Mesendoderm (in vitro differentiated cells): ENCODE measurements around the gene PRKAG2.

Experiments used
- DNase-seq: peaks from one replicate; pipeline ENCODE4 v3.0.0; 2013
- H2AK5ac ChIP-seq: 2 replicates; pipeline ENCODE4 v1.6.1; 2013; ENCODE audit warnings: low read length, inconsistent platforms
- H2BK120ac ChIP-seq: 2 replicates; pipeline ENCODE4 v1.6.1; 2013; ENCODE audit warnings: low read depth, mild to moderate bottlenecking, low read length, moderate library complexity, mixed read lengths
- H2BK15ac ChIP-seq: replicated peaks from 2 replicates; pipeline ENCODE4 v1.6.1; 2013; ENCODE audit warnings: low read depth, mild to moderate bottlenecking, moderate library complexity
- H2BK5ac ChIP-seq: 2 replicates; pipeline ENCODE4 v1.6.1; 2013; ENCODE audit warnings: low read length, inconsistent platforms
- H3K18ac ChIP-seq: 2 replicates; pipeline ENCODE4 v1.6.1; 2013; ENCODE audit warnings: mild to moderate bottlenecking, low read length, mixed read lengths
- H3K23ac ChIP-seq: one replicate; pipeline ENCODE4 v1.6.1; 2013; ENCODE audit warnings: low read length
- H3K27ac ChIP-seq: 2 replicates; pipeline ENCODE4 v1.5.1; 2013; ENCODE audit warnings: low read depth, mild to moderate bottlenecking, inconsistent platforms, low read length, moderate library complexity
- H3K27me3 ChIP-seq: 2 replicates; pipeline ENCODE4 v1.6.1; 2013; ENCODE audit warnings: low read length, control low read depth, mild to moderate bottlenecking, inconsistent platforms; ENCODE audit not compliant: insufficient read depth, poor library complexity
- H3K36me3 ChIP-seq: 2 replicates; pipeline ENCODE4 v1.6.1; 2013; ENCODE audit warnings: low read length, inconsistent platforms; ENCODE audit not compliant: control insufficient read depth, insufficient read depth
- H3K4ac ChIP-seq: one replicate; pipeline ENCODE4 v1.6.1; 2013; ENCODE audit warnings: low read depth, mild to moderate bottlenecking, low read length, moderate library complexity
- H3K4me1 ChIP-seq: 2 replicates; pipeline ENCODE4 v1.6.1; 2013; ENCODE audit warnings: low read depth, low read length, inconsistent platforms; ENCODE audit not compliant: control insufficient read depth
- H3K4me2 ChIP-seq: 2 replicates; pipeline ENCODE4 v1.6.1; 2013; ENCODE audit warnings: low read length
- H3K4me3 ChIP-seq: 2 replicates; pipeline ENCODE4 v1.5.1; 2013; ENCODE audit warnings: mild to moderate bottlenecking, low read length
- H3K56ac ChIP-seq: one replicate; pipeline ENCODE4 v1.6.1; 2013; ENCODE audit warnings: low read length
- H3K79me1 ChIP-seq: 2 replicates; pipeline ENCODE4 v1.6.1; 2013; ENCODE audit warnings: low read length, inconsistent platforms
- H3K79me2 ChIP-seq: 2 replicates; pipeline ENCODE4 v1.6.1; 2013; ENCODE audit warnings: mild to moderate bottlenecking, low read length; ENCODE audit not compliant: control insufficient read depth, insufficient read depth
- H3K9ac ChIP-seq: 2 replicates; pipeline ENCODE4 v1.6.1; 2013; ENCODE audit warnings: low read length, inconsistent platforms
- H4K5ac ChIP-seq: one replicate; pipeline ENCODE4 v1.6.1; 2013; ENCODE audit warnings: low read length
- H4K8ac ChIP-seq: one replicate; pipeline ENCODE4 v1.6.1; 2013; ENCODE audit warnings: low read depth, mild to moderate bottlenecking, control low read depth, low read length, moderate library complexity
- WGBS: extraction: QIAGEN DNeasy Blood & Tissue Kit; methylation state at CpG from one replicate; pipeline ENCODE4 v1.1.7; 2013; ENCODE audit warnings: low lambda C conversion rate, missing lambda C conversion rate; ENCODE audit not compliant: insufficient coverage; ENCODE audit errors: extremely low coverage; 5-methylcytosine and 5-hydroxymethylcytosine counted together

PRKAG2 gene

DNA sequence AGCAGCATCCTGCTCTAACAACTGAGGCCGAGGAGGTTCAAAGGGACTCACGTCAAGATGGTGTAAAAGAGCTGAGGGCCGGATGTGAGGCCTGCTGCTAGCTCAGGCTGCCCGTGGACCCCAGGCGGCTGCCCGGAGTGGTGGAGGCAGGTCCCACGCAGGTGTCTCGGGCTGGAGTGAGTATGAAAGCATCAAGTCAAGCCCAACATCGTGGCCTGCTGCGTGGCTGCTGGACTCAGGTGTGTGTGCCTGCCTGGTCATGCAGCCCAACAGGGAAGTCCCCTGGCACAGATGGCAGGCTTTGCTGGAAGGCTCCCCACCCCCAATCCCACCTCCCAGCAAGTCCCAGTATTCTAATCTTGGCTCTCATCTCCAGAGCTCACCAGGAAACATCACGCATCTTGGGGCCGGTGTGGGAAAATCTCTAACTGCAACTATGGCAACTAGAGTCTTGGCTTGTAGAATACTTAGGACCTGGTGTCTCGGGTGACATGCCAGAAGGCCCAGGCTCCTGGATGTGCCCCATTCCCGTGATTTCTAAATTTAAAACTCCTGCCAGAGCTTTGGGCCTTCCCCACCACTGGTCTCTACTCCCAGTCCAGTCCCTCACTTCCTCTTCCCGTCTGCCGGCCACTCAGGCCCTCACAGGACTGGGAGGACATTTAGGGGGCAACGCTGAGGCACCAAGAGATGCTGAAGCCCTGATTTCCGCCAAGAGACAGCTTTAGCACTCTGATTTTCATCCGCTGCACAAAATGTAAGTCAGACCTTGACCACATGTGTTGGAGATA, 85.9 kb downstream of the PRKAG2 start:
- WGBS: no CpG with 5 or more reads among the region's 19 CpGs

GRCh38 chr7:151790095-151790829, 86.7 kb downstream of the PRKAG2 start:
- no peak overlapping the region for H3K4me3 ChIP-seq
- H3K4me1 ChIP-seq: peaks cover 13% of the 10 kb centered on the region
- no peak overlapping the region for H3K18ac ChIP-seq
- H2AK5ac ChIP-seq: no peak overlapping the region
- H3K4me2 ChIP-seq: no peak overlapping the region
- no peak overlapping the region for H3K27ac ChIP-seq
- no peak overlapping the region for H3K23ac ChIP-seq
- peak overlapping the region; percentile 46 for H3K56ac ChIP-seq
- no peak overlapping the region for H2BK120ac ChIP-seq
- no peak overlapping the region for H3K9ac ChIP-seq
- no CpG with 5 or more reads among the region's 11 CpGs for WGBS
- peak; percentile 44 for DNase-seq
- peak overlapping the region; percentile 26 for H3K4ac ChIP-seq
- no peak overlapping the region for H4K5ac ChIP-seq
- no peaks in the 10 kb centered on the region for H3K27me3 ChIP-seq
- no peak overlapping the region for H4K8ac ChIP-seq
- H2BK5ac ChIP-seq: peak overlapping the region; percentile 60
- no peak overlapping the region for H2BK15ac ChIP-seq
- H3K79me1 ChIP-seq: no peaks in the 10 kb centered on the region
- H3K36me3 ChIP-seq: no peaks in the 10 kb centered on the region
- no peaks in the 10 kb centered on the region for H3K79me2 ChIP-seq

More for the DNA sequence above, 85.9 kb downstream of the PRKAG2 start:
- no peak overlapping the region for H2BK15ac ChIP-seq
- peak overlapping the region; percentile 10 for H3K27ac ChIP-seq
- H4K5ac ChIP-seq: no peak overlapping the region
- no peaks in the 10 kb centered on the region for H3K79me1 ChIP-seq
- H3K4ac ChIP-seq: no peak overlapping the region
- H3K27me3 ChIP-seq: no peaks in the 10 kb centered on the region
- H2AK5ac ChIP-seq: peak overlapping the region; percentile 53
- H3K79me2 ChIP-seq: no peaks in the 10 kb centered on the region
- H3K4me3 ChIP-seq: no peak overlapping the region
- H3K36me3 ChIP-seq: no peaks in the 10 kb centered on the region
- H2BK5ac ChIP-seq: peak overlapping the region; percentile 20
- H4K8ac ChIP-seq: no peak overlapping the region
- DNase-seq: peak; percentile 84
- H3K4me1 ChIP-seq: peaks cover 13% of the 10 kb centered on the region
- H3K4me2 ChIP-seq: no peak overlapping the region
- no peak overlapping the region for H3K23ac ChIP-seq
- H3K18ac ChIP-seq: no peak overlapping the region
- H2BK120ac ChIP-seq: no peak overlapping the region
- H3K9ac ChIP-seq: no peak overlapping the region
- peak overlapping the region; percentile 51 for H3K56ac ChIP-seq

GRCh38 chr7:151789380-151789947, 87.5 kb downstream of the PRKAG2 start:
- Histone ChIP-seq H3K79me1 (no peaks in the 10 kb centered on the region), H3K9ac (no peak overlapping the region), H3K4ac (peak overlapping the region; percentile 26), H3K18ac (peak overlapping the region; percentile 29), H2BK5ac (peak overlapping the region; percentile 60), H3K27ac (no peak overlapping the region), H3K23ac (no peak overlapping the region), H2AK5ac (peak overlapping the region; percentile 28), H2BK15ac (no peak overlapping the region), H3K4me3 (no peak overlapping the region), H4K5ac (no peak overlapping the region), H3K56ac (peak overlapping the region; percentile 51), H3K4me1 (peaks cover 13% of the 10 kb centered on the region), H3K4me2 (no peak overlapping the region), H3K79me2 (no peaks in the 10 kb centered on the region), H3K27me3 (no peaks in the 10 kb centered on the region), H3K36me3 (no peaks in the 10 kb centered on the region), H4K8ac (no peak overlapping the region), H2BK120ac (no peak overlapping the region)
- no peak for DNase-seq
- WGBS: no CpG with 5 or more reads among the region's 11 CpGs

DNA sequence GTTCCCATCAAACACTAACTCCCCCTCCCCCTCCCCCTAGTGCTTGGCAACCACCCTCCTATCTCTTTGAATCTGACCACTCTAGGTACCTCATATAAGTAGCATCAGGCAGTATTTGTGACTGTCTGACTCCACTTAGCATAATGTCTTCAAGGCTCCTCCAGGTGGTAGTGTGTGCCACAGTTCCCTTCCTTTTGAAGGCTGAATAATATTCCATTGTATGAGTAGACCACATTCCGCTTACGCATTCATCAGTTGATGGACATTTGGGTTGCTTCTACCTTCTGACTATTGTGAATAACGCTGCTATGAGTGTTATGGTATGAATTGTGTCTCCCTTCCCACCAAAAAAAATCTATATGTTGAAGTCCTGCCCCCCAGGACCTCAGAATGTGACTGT, 89.6 kb downstream of the PRKAG2 start:
- Histone ChIP-seq H3K56ac (peak overlapping the region; percentile 38), H4K8ac (no peak overlapping the region), H3K9ac (no peak overlapping the region), H3K4me3 (no peak overlapping the region), H2BK5ac (peak overlapping the region; percentile 83), H2BK120ac (no peak overlapping the region), H3K4ac (no peak overlapping the region), H3K79me2 (no peaks in the 10 kb centered on the region), H3K4me1 (peaks cover 11% of the 10 kb centered on the region), H3K18ac (no peak overlapping the region), H3K4me2 (no peak overlapping the region), H4K5ac (peak overlapping the region; percentile 62), H3K27ac (no peak overlapping the region), H2AK5ac (peak overlapping the region; percentile 48), H3K36me3 (no peaks in the 10 kb centered on the region), H3K79me1 (no peaks in the 10 kb centered on the region), H3K23ac (no peak overlapping the region), H2BK15ac (no peak overlapping the region), H3K27me3 (no peaks in the 10 kb centered on the region)
- DNase-seq: no peak
- whole genome bisulfite sequencing: no CpG with 5 or more reads among the region's 3 CpGs

DNA sequence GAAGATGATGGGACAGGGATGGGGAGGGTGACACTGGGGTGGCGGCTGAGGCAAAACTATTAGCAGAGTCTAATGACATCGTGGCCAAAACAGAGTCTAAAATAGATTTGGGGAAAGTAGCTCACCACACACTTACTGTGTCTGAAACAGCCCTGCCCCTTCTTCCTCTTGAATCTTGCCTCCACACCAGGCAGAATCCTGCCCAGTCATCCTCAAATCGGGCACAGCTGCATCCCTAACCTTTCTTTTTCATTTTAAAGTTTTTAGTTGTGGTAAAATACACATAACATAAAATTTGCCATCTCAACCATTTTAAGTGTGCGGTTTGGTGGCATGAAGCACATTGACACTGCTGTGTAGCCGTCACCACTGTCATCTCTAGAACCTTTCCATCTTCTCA, 90.0 kb downstream of the PRKAG2 start:
- no peak for DNase-seq
- H3K27ac ChIP-seq: no peak overlapping the region
- H3K36me3 ChIP-seq: no peaks in the 10 kb centered on the region
- no peak overlapping the region for H2BK5ac ChIP-seq
- H4K8ac ChIP-seq: no peak overlapping the region
- no peak overlapping the region for H3K4me2 ChIP-seq
- H2BK120ac ChIP-seq: no peak overlapping the region
- H3K4ac ChIP-seq: no peak overlapping the region
- no peak overlapping the region for H3K9ac ChIP-seq
- no CpG with 5 or more reads among the region's 5 CpGs for WGBS
- H4K5ac ChIP-seq: no peak overlapping the region
- no peak overlapping the region for H3K23ac ChIP-seq
- H3K79me1 ChIP-seq: no peaks in the 10 kb centered on the region
- peak overlapping the region; percentile 53 for H3K56ac ChIP-seq
- H2BK15ac ChIP-seq: no peak overlapping the region
- H3K79me2 ChIP-seq: no peaks in the 10 kb centered on the region
- no peak overlapping the region for H3K4me3 ChIP-seq
- H3K18ac ChIP-seq: no peak overlapping the region
- peak overlapping the region; percentile 50 for H2AK5ac ChIP-seq
- H3K27me3 ChIP-seq: no peaks in the 10 kb centered on the region
- peaks cover 11% of the 10 kb centered on the region for H3K4me1 ChIP-seq
